ENCODE measurements around the gene ABAT.
"Not testable (repeated sequence)": the region's sequence is repeated elsewhere in the genome, so short reads cannot be mapped to it uniquely, and the experiment has no call there.

ABAT gene

DNA sequence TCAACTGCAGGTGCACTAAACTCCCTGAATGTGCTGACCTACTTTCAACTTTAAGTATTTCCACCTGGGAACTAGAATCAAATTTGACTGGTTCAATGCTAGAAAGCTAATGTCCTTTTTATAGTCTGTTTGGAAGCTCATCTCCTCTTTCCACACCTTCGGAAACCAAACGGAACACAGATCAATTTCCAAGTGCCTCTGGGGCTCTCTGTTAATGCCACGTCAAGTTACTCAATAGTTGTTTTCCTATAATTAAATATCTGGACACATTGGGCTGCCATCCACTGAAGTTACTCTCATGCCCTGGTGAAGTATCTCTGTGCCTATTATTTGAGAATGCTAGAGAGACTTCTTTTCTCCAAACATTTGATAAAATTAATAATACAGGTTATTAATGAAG lies 29.7 kb downstream of the ABAT start:
- DNase-seq = no peak

DNA sequence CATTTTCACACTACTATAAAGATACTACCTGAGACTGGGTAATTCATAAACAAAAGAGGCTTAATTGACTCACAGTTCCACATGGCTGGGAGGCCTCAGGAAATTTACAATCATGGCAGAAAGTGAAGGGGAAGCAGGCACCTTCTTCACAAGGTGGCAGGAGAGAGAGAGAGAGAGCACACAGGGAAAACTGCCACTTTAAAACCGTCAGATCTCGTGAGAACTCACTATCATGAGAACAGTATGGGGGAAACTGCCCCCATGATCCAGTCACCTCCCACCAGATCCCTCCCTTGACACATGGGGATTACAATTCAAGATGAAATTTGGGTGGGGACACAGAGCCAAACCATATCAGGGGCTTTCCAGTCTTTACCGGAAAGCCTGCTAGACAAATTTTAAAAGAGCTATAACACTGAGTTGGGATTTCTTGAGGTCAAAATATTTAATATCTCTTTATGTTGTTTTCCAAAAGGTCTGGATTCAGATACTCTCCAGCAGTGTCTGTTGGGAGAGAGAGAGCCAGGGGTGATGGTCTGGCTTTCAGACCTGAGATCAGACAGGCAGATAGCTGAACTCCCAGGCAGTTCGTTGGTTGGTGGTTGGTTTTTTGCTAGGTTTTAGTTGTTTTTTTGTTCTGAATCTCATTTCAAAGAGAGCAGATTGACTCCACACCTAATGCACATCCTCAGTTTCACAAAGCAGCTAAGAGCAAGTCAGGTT lies 30.8 kb downstream of the ABAT start:
- DNase-seq; in situ Hi-C loops (cut with HindIII; ENCODE audit: low pct_ligation_motif_present, low pct_unique_long_range_greater_than_20kb, low sequenced_read_pairs): not testable (repeated sequence)

More for the DNA sequence above, 29.7 kb downstream of the ABAT start:
- in situ Hi-C loops (cut with HindIII; ENCODE audit: low pct_ligation_motif_present, low pct_unique_long_range_greater_than_20kb, low sequenced_read_pairs) = no loop called here

DNA sequence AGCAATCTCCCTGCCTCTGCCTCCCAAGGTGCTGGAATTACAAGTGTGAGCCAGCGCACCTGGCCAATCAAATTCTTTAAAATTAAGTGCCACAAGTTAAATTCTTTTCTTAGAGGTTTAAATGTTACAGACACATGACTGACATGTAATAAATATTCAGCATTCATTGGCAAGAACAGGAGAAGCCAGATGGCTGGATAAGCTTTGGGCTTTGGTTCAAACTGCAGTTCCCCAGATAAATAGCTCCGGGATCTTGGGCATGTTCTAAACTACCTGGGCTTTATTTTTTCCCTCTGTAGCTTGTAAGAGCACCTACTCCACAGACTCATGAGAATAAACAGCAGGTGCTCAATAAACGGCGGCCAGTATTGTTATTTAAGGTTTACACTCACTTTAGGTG lies 34.1 kb downstream of the ABAT start:
- in situ Hi-C loops (cut with HindIII; ENCODE audit: low pct_ligation_motif_present, low pct_unique_long_range_greater_than_20kb, low sequenced_read_pairs) = no loop called here
- DNase-seq = no peak

- in situ Hi-C loops (cut with HindIII; ENCODE audit: low pct_ligation_motif_present, low pct_unique_long_range_greater_than_20kb, low sequenced_read_pairs) = no loop called here
- no peak for DNase-seq
These were observed 38.4 kb downstream of the ABAT start for GRCh38 chr16:8712589-8713361.

DNA sequence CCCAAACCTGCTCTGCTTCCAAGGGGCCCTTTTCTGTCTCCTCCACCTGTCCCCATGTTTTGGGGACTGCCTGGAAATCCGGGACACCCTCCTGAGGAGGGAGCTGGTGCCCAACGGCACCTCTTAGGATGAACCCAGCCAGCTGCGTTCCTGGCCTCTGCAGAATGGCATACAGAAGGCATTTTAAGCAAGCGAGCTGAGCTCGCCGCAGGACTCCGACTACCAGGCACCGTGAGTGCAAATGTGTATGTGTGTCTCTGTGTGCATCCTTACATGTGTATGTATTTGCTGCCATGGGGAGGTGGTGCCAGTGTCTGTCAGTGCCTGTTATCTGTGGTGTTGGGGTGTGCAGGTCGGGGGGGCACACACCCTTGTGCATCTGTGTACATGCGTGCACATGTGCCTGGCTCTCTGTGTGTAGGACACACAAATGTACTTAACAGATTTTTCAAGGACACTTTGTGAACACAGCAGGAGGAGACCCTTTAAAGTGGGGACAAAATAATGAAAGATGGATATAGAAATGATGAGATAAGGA lies 39.3 kb downstream of the ABAT start:
- in situ Hi-C loops (cut with HindIII; ENCODE audit: low pct_ligation_motif_present, low pct_unique_long_range_greater_than_20kb, low sequenced_read_pairs) = no loop called here
- DNase-seq = no peak

GRCh38 chr16:8714174-8714573 lies 39.8 kb downstream of the ABAT start:
- in situ Hi-C loops (cut with HindIII; ENCODE audit: low pct_ligation_motif_present, low pct_unique_long_range_greater_than_20kb, low sequenced_read_pairs) = no loop called here
- no peak for DNase-seq

DNA sequence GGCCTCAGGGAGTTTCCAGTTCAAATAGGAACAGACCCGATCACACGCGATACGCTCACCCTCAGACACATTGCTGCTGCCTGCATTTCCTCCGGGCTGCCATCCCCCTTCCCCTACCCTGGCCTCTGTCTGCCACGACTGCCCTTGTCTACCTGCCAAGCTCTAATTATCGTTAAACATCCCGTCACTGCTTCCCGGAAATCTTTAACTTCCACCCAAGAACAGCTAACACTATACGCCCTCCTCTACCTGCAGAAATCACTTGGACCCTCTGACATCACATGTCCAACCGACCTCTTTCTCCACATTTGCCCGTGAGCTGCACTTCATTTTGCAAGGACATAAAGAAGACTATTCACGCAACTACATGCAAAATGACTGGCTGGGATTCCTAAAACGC lies 40.4 kb downstream of the ABAT start:
- DNase-seq = no peak
- in situ Hi-C loops (cut with HindIII; ENCODE audit: low pct_ligation_motif_present, low pct_unique_long_range_greater_than_20kb, low sequenced_read_pairs) = no loop called here

GRCh38 chr16:8716052-8716451 lies 41.6 kb downstream of the ABAT start:
- DNase-seq = no peak
- in situ Hi-C loops (cut with HindIII; ENCODE audit: low pct_ligation_motif_present, low pct_unique_long_range_greater_than_20kb, low sequenced_read_pairs) = no loop called here

- in situ Hi-C loops (cut with HindIII; ENCODE audit: low pct_ligation_motif_present, low pct_unique_long_range_greater_than_20kb, low sequenced_read_pairs) = no loop called here
- DNase-seq = no peak
These were observed 42.2 kb downstream of the ABAT start for GRCh38 chr16:8716592-8716991.

DNA sequence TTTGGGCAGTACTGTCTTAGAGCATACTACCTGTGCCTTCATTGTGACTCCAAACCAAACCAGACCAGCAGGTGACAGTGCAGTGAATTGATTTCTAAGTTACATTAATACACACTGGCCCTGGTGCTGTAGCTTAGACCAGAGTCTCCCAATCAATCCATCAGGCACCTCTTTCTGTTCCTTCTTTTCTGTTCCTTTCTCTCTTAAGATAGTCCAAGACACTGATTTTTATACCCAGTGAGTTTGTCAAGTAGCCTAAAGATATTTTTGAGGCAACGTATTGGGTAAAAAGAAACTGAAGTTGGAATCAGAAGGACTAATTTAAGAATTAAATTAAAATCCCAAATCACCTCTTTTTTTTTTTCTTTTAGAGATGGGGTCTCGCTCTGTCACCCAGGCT lies 43.1 kb downstream of the ABAT start:
- in situ Hi-C loops (cut with HindIII; ENCODE audit: low pct_ligation_motif_present, low pct_unique_long_range_greater_than_20kb, low sequenced_read_pairs) = no loop called here
- no peak for DNase-seq

DNA sequence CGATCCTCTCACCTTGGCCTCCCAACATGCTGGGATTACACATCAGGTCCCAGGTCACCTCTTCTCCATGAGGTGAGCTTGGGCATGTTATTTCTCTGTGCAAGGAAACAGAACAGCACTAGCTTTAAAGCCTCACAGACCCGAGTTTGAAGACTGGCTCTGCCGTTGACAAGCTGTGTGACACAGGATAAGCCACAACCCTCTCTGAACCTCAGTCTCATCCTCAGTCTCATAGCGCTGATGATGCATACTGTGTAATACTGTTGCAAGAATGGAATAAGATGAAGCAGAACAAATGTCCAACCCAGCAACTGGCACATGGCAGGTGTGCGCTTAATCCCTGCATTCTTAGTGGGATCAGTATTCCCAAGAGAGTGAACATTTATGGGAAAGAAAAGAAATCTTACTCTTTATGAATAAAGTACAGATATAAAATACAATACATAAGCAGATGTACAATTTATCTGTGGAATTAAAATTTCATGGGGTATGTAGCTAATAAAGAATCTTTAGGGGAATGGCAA lies 43.5 kb downstream of the ABAT start:
- DNase-seq = no peak

DNA sequence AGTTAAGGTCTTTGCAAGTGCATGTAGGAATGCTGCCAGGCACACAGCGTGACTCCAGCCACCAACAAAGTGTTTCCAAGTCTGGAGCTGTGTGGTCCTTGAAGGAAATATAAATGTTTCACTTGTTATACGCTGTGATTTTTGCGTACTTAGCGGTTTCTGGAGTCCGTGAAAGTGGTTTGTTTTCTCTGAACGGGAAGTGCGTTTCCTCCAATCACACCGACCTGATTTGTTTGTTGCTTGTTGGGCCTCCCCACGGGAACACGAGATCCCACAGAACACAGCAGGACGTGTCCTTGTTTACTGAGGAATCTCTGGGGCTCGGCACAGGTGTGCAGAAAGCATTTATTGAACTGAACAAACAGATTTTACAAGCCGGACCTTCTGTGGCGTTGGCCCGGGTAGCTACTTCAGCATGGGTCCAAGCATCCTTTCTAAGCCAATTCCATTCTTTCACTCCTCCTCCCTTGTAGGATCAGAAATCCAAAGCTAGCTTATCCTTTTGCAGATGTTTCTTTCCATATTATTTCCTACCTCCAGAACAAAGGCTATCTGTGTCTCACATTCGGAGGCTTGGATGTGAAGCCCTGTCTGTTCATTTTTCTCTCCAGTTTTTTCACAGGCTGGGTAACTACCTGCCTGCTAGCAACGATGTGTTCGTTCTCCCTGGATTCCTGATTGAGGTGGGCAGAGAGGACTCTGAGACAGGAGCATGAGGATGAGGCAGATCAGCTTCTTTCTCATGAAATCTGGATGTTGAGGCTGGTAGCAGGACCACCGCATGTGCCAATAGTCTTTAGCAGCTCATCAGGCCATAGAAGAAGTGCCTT lies 44.6 kb downstream of the ABAT start:
- in situ Hi-C loops (cut with HindIII; ENCODE audit: low pct_ligation_motif_present, low pct_unique_long_range_greater_than_20kb, low sequenced_read_pairs) = no loop called here
- DNase-seq = no peak

More for the DNA sequence above, 43.5 kb downstream of the ABAT start:
- in situ Hi-C loops (cut with HindIII; ENCODE audit: low pct_ligation_motif_present, low pct_unique_long_range_greater_than_20kb, low sequenced_read_pairs) = no loop called here

DNA sequence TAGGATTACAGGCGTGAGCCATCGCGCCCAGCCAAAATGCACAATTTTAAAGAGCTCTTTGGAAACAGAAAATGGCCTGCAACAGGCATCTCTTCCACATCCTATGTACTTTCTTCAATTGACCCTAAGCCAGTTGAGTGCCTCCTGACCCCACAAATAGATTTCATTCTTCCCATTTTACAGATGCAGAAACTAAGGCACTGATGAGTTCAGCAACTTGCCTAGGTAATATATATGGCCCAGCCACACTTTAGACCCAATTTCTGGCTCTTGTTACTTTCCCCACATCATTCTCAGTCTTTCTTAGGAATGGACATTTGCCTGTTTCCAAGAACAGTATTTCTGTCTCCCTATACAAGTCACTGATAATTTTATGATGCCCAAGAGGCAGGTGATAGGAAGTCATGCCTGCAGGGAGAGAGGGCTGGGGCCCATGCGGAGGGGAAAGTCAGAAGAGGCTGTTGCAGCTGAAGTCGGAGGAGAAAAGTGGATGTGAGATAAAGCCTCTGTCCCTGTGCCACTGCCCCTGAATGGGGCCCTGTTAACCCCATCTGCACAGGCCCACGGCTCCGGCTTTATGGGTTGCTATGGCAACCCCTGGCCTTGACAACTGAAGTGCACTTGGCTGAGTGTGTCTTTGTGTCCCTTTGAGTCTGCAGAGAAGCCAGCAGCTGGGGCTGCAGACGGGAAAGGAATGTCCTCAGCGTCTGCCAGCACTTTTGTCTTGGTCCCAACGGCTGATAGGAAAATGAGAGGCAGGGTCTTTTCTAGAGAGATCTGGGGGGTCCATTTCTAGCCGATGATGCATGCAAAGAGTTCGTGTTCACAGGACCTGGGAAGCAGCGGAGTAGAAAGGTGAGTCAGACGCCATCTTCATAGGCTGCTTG lies 45.9 kb downstream of the ABAT start:
- DNase-seq = peak; percentile 37
- in situ Hi-C loops (cut with HindIII; ENCODE audit: low pct_ligation_motif_present, low pct_unique_long_range_greater_than_20kb, low sequenced_read_pairs) = no loop called here

- DNase-seq = no peak
- in situ Hi-C loops (cut with HindIII; ENCODE audit: low pct_ligation_motif_present, low pct_unique_long_range_greater_than_20kb, low sequenced_read_pairs) = no loop called here
These were observed 46.5 kb downstream of the ABAT start for GRCh38 chr16:8720967-8721308.

GRCh38 chr16:8721336-8722024 lies 47.1 kb downstream of the ABAT start:
- no peak for DNase-seq
- in situ Hi-C loops (cut with HindIII; ENCODE audit: low pct_ligation_motif_present, low pct_unique_long_range_greater_than_20kb, low sequenced_read_pairs) = no loop called here

DNA sequence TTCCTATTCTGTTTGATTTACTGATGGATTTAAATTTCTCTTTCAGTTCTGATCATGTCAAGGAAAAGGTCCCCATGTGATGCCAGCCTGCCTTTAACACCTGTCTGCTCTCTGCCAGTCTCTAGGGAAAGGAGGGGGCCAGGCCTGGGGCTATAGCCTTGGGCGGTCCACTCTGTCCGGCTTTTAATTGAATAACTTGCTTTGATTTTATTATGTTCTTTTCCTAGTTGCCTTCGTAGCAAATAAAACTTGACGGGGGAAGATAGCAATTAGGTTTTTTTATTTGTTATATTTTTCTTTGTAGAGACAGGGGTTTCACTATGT lies 47.6 kb downstream of the ABAT start:
- in situ Hi-C loops (cut with HindIII; ENCODE audit: low pct_ligation_motif_present, low pct_unique_long_range_greater_than_20kb, low sequenced_read_pairs) = no loop called here
- DNase-seq = no peak

- in situ Hi-C loops (cut with HindIII; ENCODE audit: low pct_ligation_motif_present, low pct_unique_long_range_greater_than_20kb, low sequenced_read_pairs) = no loop called here
- no peak for DNase-seq
These were observed 51.2 kb downstream of the ABAT start for GRCh38 chr16:8725513-8726178.

Measured in ACHN (cell line).